NCI-H128 (cell line): Measurements from ENCODE around the gene CLSTN1.
"Not testable (repeated sequence)": the region's sequence is repeated elsewhere in the genome, so short reads cannot be mapped to it uniquely, and the experiment has no call there.

Source experiments
- DNase-seq: peaks from one replicate; lab custom pipeline; 2025; ENCODE audit not compliant: unreplicated experiment; lab: John Stamatoyannopoulos, UW

The CLSTN1 gene

GRCh38 chr1:9717193-9718005 lies 106.4 kb downstream of the CLSTN1 start:
- DNase-seq = no peak

- no peak for DNase-seq
Observed at GRCh38 chr1:9716404-9717192, 107.2 kb downstream of the CLSTN1 start.

- no peak for DNase-seq
Observed at GRCh38 chr1:9715536-9716226, 108.1 kb downstream of the CLSTN1 start.

- no peak for DNase-seq
Observed at GRCh38 chr1:9714257-9714718, 109.5 kb downstream of the CLSTN1 start.

- not testable (repeated sequence) for DNase-seq
Observed at GRCh38 chr1:9712767-9713166, 111.0 kb downstream of the CLSTN1 start.

GRCh38 chr1:9711466-9712020 lies 112.2 kb downstream of the CLSTN1 start:
- DNase-seq = no peak

- no peak for DNase-seq
Observed at GRCh38 chr1:9710037-9710436, 113.7 kb downstream of the CLSTN1 start.

- no peak for DNase-seq
Observed at GRCh38 chr1:9706178-9706577, 117.6 kb downstream of the CLSTN1 start.

- no peak for DNase-seq
Observed at GRCh38 chr1:9705337-9706093, 118.2 kb downstream of the CLSTN1 start.

GRCh38 chr1:9703681-9704080 lies 120.1 kb downstream of the CLSTN1 start:
- DNase-seq = no peak

GRCh38 chr1:9703165-9703509 lies 120.6 kb downstream of the CLSTN1 start:
- DNase-seq = no peak

GRCh38 chr1:9701665-9702064 lies 122.1 kb downstream of the CLSTN1 start:
- no peak for DNase-seq

- no peak for DNase-seq
Observed at GRCh38 chr1:9700340-9700739, 123.4 kb downstream of the CLSTN1 start.

- DNase-seq = no peak
Observed at GRCh38 chr1:9699361-9699760, 124.4 kb downstream of the CLSTN1 start.

- no peak for DNase-seq
Observed at GRCh38 chr1:9696793-9697192, 127.0 kb downstream of the CLSTN1 start.

GRCh38 chr1:9691691-9692090 lies 132.1 kb downstream of the CLSTN1 start:
- no peak for DNase-seq

- DNase-seq = no peak
Observed at GRCh38 chr1:9691108-9691445, 132.7 kb downstream of the CLSTN1 start.

GRCh38 chr1:9690440-9691107 lies 133.2 kb downstream of the CLSTN1 start:
- DNase-seq = no peak

GRCh38 chr1:9689971-9690381 lies 133.8 kb downstream of the CLSTN1 start:
- DNase-seq = no peak

GRCh38 chr1:9689011-9689706 lies 134.6 kb downstream of the CLSTN1 start:
- peak; percentile 55 for DNase-seq
